Kidney (tissue), 14 donors: ENCODE data around the gene TRPM4. TPM values are rescaled to one million over a fixed set of nuclear protein-coding genes. Genes with fewer than 3 reads are reported as not detected.

Experiments used
- DNase-seq, 5 donors: peaks; one replicate each; pipeline ENCODE4 v3.0.0-alpha.2; 2013 to 2020
- FAIRE-seq: peaks from 2 replicates; lab custom pipeline; 2012; peaks lifted over from hg19 to GRCh38; lab: Jason Lieb, UNC
- H3K27ac ChIP-seq, 2 donors: one replicate each; pipeline ENCODE4 v1.7.0; 2013; ENCODE audit warnings: low read depth in 2 of 2, low read length in 2 of 2, inconsistent platforms in 1 of 2
- H3K27me3 ChIP-seq: one replicate; pipeline ENCODE4 v1.7.1; 2013; ENCODE audit warnings: low read length, inconsistent platforms; ENCODE audit not compliant: control insufficient read depth, insufficient read depth
- H3K36me3 ChIP-seq, 3 donors: one replicate each; pipeline versions ENCODE4 v1.7.0 to v1.7.1; 2013; ENCODE audit warnings: low read length in 3 of 3, control low read depth in 1 of 3, inconsistent platforms in 1 of 3; ENCODE audit not compliant: insufficient read depth in 3 of 3, control insufficient read depth in 2 of 3
- H3K4me1 ChIP-seq, 3 donors: one replicate each; pipeline versions ENCODE4 v1.7.0 to v1.7.1; 2013; ENCODE audit warnings: low read length in 3 of 3, inconsistent platforms in 1 of 3, low read depth in 1 of 3; ENCODE audit not compliant: control insufficient read depth in 2 of 3, insufficient read depth in 2 of 3
- H3K4me3 ChIP-seq, 3 donors: one replicate each; pipeline versions ENCODE4 v1.7.0 to v1.8.1; 2013; ENCODE audit warnings: low read length in 3 of 3, control low read depth in 1 of 3, inconsistent platforms in 1 of 3
- H3K9ac ChIP-seq, 3 donors: one replicate each; pipeline versions ENCODE4 v1.7.0 to v1.7.1; 2013; ENCODE audit warnings: low read length in 3 of 3, control low read depth in 1 of 3, inconsistent platforms in 1 of 3
- H3K9me3 ChIP-seq, 3 donors: one replicate each; pipeline versions ENCODE4 v1.7.0 to v1.7.1; 2013; ENCODE audit warnings: low read length in 3 of 3, control low read depth in 1 of 3, inconsistent platforms in 1 of 3; ENCODE audit not compliant: control insufficient read depth in 2 of 3, insufficient read depth in 1 of 3
- intact Hi-C: fragments of 100-400 bp; cut with DNase I; formaldehyde crosslinking; loops from one replicate; pipeline ENCODE4 v1.11.1; 2022
- polyA plus RNA-seq: library from polyadenylated mRNA; stranded (reverse); fragments of 350-450 nt; fragmentation: Illumina TruSeq; extraction: RNeasy Lipid Tissue Mini Kit (QIAGEN cat#74804); gene quantifications from one replicate; pipeline ENCODE4 v1.2.3, GENCODE V29; 2014; ENCODE audit warnings: low read depth, low replicate concordance; ENCODE audit not compliant: insufficient read depth
- total RNA-seq: library from RNA; stranded (reverse); fragmentation: NEBNext Ultra II Directional; extraction: Animal tissue kit (Norgen Biotek cat#: 25700); gene quantifications from one replicate; pipeline ENCODE4 v1.2.1, GENCODE V29; 2021
- TF ChIP-seq, protein P1 (sequence below): IDR thresholded peaks from 3 replicates; pipeline ENCODE4 v1.5.1; 2012; ENCODE audit warnings: mild to moderate bottlenecking, moderate library complexity, borderline replicate concordance; ENCODE audit not compliant: insufficient read depth; ENCODE audit errors: extremely low read depth
- donor health status: control.
- donor health status: control.
- donor health status: control.
- donor health status: control.
- donor health status: control.
- donor health status: DM: yes; HTN: yes; CAD: no.
- donor health status: Normal renal cell carcinoma (clear cell type).

TRPM4 gene
- total and polyA plus RNA-seq, 2 donors from 2014 or later = 47.6 to 89.1 TPM

DNA sequence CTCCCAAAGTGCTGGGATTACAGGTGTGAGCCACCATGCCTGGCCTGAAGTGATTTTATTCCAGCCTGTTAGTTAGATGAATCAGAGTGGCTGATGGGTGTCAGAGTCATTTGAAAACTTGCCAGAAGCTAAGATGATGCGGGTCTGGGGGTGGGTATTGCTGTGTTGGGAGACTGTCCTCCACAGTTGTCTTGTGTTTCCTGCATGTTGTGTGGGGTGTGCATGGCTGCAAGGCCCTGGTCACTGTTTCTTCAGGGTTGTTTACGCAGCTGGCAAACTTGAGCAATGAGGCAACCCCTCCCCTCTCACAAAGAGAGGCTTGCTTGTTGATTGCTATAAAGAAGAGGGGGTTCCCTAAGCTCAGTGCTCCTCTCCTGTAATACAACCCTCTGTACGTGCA lies 71.8 kb downstream of the TRPM4 start:
- H3K27ac ChIP-seq = no peak overlapping the region
- TF ChIP-seq, protein P1, sequence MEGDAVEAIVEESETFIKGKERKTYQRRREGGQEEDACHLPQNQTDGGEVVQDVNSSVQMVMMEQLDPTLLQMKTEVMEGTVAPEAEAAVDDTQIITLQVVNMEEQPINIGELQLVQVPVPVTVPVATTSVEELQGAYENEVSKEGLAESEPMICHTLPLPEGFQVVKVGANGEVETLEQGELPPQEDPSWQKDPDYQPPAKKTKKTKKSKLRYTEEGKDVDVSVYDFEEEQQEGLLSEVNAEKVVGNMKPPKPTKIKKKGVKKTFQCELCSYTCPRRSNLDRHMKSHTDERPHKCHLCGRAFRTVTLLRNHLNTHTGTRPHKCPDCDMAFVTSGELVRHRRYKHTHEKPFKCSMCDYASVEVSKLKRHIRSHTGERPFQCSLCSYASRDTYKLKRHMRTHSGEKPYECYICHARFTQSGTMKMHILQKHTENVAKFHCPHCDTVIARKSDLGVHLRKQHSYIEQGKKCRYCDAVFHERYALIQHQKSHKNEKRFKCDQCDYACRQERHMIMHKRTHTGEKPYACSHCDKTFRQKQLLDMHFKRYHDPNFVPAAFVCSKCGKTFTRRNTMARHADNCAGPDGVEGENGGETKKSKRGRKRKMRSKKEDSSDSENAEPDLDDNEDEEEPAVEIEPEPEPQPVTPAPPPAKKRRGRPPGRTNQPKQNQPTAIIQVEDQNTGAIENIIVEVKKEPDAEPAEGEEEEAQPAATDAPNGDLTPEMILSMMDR = no peak
- intact Hi-C loops = loop anchor here (10.0 kb wide), 1 partner anchor 205 kb away; no protein-coding TSS in a partner anchor
- H3K4me3 ChIP-seq = no peak overlapping the region
- H3K9ac ChIP-seq = no peak overlapping the region
- H3K9me3 ChIP-seq = no peaks in the 10 kb centered on the region
- no peaks in the 10 kb centered on the region for H3K27me3 ChIP-seq
- no peak for DNase-seq
- no peaks in the 10 kb centered on the region for H3K36me3 ChIP-seq
- no peak for FAIRE-seq
- no peaks in the 10 kb centered on the region for H3K4me1 ChIP-seq

GRCh38 chr19:49231389-49231788 lies 73.8 kb downstream of the TRPM4 start:
- Histone ChIP-seq H3K27ac (no peak overlapping the region), H3K9me3 (no peaks in the 10 kb centered on the region), H3K36me3 (no peaks in the 10 kb centered on the region), H3K27me3 (no peaks in the 10 kb centered on the region), H3K4me3 (no peak overlapping the region), H3K4me1 (no peaks in the 10 kb centered on the region), H3K9ac (no peak overlapping the region)
- DNase-seq (no peak), FAIRE-seq (no peak)
- intact Hi-C loops = no loop called here
- TF ChIP-seq, protein P1 = no peak

DNA sequence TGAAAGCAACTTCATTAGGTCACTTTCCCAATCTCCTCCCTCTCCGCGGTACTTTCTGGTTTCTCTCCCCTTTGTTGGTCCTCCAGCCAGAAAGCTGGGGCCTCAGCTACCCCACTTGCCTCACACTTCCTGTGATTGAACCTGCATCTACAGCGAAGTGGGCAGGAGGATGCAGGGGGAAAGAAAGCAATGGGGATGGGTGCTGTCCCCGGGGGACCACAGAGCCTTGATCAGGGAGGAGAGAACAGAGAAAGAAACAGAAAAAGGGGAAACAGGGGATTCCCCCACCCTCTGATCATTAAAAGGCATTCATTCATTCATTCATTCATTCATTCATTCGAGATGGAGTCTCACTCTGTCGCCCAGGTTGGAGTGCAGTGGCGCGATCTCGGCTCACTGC lies 74.2 kb downstream of the TRPM4 start:
- no peaks in the 10 kb centered on the region for H3K36me3 ChIP-seq
- intact Hi-C loops = no loop called here
- H3K27me3 ChIP-seq = no peaks in the 10 kb centered on the region
- H3K27ac ChIP-seq = no peak overlapping the region
- no peaks in the 10 kb centered on the region for H3K4me1 ChIP-seq
- H3K9ac ChIP-seq = no peak overlapping the region
- H3K9me3 ChIP-seq = no peaks in the 10 kb centered on the region
- TF ChIP-seq, protein P1 = no peak
- DNase-seq (no peak), FAIRE-seq (no peak)
- no peak overlapping the region for H3K4me3 ChIP-seq

DNA sequence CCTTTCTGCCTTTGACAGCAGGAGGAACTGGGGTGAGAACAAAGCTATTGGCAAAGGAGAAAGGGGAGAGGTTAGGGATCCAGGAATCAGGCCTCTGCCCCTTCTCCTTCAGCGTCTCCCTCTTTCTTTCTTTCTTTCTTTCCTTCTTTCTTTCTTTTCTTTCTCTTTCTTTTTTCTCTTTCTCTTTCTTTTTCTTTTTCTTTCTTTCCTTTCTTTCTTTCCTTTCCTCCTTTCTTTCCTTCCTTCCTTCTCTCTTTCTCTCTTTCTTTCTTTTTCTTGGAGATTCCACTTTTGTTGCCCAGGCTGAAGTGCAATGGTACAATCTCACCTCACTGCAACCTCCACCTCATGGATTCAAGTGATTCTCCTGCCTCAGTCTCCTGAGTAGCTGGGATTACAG lies 75.6 kb downstream of the TRPM4 start:
- DNase-seq (no peak), FAIRE-seq (no peak)
- no peak overlapping the region for H3K9ac ChIP-seq
- no peak overlapping the region for H3K27ac ChIP-seq
- H3K4me1 ChIP-seq = no peaks in the 10 kb centered on the region
- intact Hi-C loops = no loop called here
- no peaks in the 10 kb centered on the region for H3K27me3 ChIP-seq
- no peak overlapping the region for H3K4me3 ChIP-seq
- H3K9me3 ChIP-seq = no peaks in the 10 kb centered on the region
- no peaks in the 10 kb centered on the region for H3K36me3 ChIP-seq
- TF ChIP-seq, protein P1 = no peak
